HFF-Myc (cell line): ENCODE data around the gene NAA80.
A peak's percentile ranks its signal among the peaks of the same experiment; 100 is the strongest.

ENCODE experiments used
- DNase-seq: peaks from one replicate; pipeline ENCODE4 v3.0.0-alpha.2; 2011; ENCODE audit warnings: low read depth; ENCODE audit errors: extremely low read depth
- H3K4me3 ChIP-seq: replicated peaks from 2 replicates; pipeline ENCODE4 v1.5.1; 2011; ENCODE audit warnings: low read depth, mild to moderate bottlenecking, control low read depth, low read length
- TF ChIP-seq, protein P1 (sequence below): IDR thresholded peaks from 2 replicates; pipeline ENCODE4 v1.5.1; 2012; ENCODE audit warnings: mild to moderate bottlenecking, low read depth, low read length, control low read depth; ENCODE audit errors: missing control alignments

NAA80 gene

DNA sequence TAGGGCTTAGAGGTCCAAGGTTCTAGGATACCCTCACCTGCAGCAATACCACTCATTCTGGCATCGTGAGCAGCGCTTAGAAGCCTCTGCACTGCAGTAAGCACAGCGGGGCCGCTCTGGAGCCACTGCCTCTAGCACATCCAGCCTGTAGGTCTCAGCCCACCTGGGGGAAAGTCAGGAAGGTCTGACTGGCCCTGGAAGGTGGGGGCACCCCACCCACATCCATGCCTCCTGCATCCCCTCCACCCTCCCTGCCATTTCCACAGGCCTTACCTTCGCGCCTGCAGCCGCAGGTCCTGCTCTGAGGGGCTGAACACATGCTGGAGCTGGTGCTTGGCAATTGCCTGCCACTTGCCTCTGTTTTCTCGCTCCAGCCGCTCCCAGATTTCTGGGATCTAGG lies 42.3 kb upstream of the NAA80 start:
- TF ChIP-seq, protein P1, sequence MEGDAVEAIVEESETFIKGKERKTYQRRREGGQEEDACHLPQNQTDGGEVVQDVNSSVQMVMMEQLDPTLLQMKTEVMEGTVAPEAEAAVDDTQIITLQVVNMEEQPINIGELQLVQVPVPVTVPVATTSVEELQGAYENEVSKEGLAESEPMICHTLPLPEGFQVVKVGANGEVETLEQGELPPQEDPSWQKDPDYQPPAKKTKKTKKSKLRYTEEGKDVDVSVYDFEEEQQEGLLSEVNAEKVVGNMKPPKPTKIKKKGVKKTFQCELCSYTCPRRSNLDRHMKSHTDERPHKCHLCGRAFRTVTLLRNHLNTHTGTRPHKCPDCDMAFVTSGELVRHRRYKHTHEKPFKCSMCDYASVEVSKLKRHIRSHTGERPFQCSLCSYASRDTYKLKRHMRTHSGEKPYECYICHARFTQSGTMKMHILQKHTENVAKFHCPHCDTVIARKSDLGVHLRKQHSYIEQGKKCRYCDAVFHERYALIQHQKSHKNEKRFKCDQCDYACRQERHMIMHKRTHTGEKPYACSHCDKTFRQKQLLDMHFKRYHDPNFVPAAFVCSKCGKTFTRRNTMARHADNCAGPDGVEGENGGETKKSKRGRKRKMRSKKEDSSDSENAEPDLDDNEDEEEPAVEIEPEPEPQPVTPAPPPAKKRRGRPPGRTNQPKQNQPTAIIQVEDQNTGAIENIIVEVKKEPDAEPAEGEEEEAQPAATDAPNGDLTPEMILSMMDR = no peak
- peak overlapping the region; percentile 97 for H3K4me3 ChIP-seq
- no peak for DNase-seq

DNA sequence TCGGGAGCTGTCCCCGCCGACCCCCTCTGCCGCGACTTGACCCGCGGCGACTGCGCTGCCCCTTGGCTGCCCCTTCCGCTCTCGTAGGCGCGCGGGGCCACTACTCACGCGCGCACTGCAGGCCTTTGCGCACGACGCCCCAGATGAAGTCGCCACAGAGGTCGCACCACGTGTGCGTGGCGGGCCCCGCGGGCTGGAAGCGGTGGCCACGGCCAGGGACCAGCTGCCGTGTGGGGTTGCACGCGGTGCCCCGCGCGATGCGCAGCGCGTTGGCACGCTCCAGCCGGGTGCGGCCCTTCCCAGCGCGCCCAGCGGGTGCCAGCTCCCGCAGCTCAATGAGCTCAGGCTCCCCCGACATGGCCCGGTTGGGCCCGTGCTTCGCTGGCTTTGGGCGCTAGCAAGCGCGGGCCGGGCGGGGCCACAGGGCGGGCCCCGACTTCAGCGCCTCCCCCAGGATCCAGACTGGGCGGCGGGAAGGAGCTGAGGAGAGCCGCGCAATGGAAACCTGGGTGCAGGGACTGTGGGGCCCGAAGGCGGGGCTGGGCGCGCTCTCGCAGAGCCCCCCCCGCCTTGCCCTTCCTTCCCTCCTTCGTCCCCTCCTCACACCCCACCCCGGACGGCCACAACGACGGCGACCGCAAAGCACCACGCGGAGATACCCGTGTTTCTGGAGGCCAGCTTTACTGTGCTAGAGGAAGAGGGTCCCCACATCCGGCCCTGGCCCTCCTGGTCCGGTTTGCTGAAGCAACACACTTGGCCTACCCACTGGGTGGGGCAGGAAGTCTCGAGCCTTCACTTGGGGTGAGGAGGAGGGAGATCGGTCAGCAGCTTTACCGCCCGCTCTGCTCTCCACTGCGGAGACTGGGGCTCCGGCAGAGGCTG lies 41.5 kb upstream of the NAA80 start, which contains the start of gene RASSF1:
Gene RASSF1, minus strand, starts transcription at position 389 of the 882 bp plus-strand sequence. Its CDS starts 31 bp downstream, at position 358.
- no peak for DNase-seq
- H3K4me3 ChIP-seq = peak within 1 kb of the TSS; percentile 97
- TF ChIP-seq, protein P1 = no peak

DNA sequence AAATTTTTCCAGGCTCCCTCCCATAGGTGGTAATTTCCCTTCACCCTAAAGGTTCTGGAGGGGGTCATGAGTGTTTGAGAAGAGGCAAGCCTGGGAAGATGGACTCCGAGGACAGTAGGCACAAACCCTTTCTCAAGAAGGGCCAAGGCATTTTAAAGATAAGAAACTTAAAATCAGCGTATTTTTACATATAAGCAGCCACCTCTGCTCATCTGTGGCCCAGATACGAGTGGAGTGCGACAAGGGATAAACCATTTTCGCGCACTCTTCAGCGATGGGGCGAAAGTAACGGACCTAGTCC lies 40.9 kb upstream of the NAA80 start:
- TF ChIP-seq, protein P1 = no peak
- DNase-seq = no peak

DNA sequence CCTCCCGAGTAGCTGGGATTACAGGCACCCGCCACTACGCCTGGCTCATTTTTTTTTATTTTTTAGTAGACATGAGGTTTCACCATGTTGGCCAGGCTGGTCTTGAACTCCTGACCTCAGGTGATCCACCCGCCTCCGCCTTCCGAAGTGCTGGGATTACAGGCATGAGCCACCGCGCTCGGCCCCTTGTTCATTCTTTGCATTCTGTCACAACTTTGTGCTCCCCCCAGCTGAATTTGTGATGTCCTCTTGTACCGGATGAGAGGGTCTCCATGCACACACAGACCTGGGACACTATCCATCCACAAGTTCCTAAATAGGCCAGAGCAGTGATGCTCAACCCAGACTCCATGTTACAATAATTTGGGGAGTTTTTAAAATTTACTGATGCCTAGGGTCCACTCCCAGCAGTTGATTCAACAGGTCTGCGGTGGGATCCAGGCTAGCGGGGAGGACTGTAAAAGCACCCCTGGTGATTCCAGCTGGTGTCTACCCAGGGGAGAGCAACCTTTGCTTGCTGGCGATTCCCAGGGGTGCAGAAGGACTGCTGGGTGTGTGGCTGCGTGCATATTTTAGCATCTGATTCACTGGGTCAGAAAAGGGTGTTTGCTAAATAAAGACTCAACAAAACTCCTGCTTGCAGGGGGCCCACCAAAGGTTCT lies 40.4 kb upstream of the NAA80 start:
- DNase-seq = no peak
- TF ChIP-seq, protein P1 = no peak
- H3K4me3 ChIP-seq = peak overlapping the region; percentile 97

More for the DNA sequence above, 40.9 kb upstream of the NAA80 start:
- peak overlapping the region; percentile 97 for H3K4me3 ChIP-seq

DNA sequence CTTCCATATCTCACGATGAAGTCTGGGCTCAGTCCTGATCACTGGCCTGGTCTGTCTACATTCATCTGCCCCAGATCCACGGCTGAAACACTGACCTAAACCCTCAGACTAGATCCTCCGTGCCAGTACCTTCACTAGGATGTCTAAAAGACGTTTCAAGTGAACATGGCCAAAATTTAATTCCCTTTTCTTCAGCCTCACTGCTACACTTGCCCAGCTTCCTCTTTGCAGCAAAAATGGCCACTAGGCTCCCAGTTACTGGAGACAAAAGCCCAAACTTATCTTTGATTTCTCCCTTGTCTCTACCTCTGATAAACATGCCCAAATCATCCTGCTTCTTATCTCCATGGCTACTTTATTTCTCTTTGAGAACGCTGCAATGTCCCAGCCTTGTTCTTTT lies 39.8 kb upstream of the NAA80 start:
- DNase-seq = no peak
- H3K4me3 ChIP-seq = peak overlapping the region; percentile 97
- TF ChIP-seq, protein P1 = no peak

DNA sequence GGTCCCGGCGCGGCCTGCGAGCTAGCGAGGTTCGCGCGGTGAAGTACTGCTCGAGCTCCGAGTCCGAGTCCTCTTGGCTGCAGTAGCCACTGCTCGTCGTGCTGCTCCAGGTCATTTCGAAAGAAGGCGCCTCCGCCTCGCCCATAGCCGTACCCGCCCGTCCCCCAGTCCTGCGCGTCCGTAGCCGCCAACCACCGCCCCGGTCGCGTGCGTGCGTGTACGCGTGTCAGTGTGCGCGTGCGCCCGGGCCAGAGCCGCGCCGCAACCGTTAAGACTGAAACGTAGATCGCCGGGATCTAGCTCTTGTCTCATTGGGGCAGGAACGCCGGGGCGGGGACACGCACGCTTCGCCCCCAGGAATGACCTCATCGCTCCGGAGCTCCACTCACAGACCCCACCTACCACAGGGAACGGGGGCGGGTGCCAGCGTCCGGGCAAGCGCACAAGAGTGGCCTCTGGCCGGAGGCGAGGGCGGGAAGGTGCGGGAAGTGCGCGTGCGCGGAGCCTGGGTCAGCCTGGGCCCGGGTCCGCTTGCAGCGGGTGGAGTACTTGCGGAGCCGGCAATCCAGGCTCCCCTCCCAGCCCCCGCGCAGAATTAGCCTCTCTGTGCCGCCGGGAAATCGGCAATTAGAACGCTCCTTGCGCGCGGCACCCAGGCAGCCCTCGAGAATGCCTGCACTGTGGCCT lies 38.1 kb upstream of the NAA80 start:
- TF ChIP-seq, protein P1 = no peak
- H3K4me3 ChIP-seq = peak overlapping the region; percentile 97

More for the DNA sequence above, 38.1 kb upstream of the NAA80 start:
- DNase-seq = peak; percentile 94
